ENCODE measurements around the gene TAB3.
"Not testable (repeated sequence)": the region's sequence is repeated elsewhere in the genome, so short reads cannot be mapped to it uniquely, and the experiment has no call there.

Gene TAB3

DNA sequence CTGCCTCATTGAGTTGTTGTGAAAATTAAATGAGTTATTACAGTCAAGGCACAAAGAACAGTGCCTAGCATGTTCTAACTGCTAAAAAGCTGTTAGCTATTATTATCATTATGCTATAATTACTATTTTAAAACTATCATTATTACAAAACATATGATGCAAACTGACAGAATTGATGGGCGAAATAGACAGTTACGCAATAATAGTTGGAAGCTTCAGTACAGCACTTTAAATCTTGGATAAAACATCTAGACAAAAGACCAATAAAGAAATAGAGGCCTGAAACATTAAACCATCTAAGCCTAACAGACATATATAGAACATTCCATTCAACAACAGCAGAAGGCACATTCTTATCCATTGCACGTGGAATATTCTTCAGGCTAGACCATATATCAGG is 73.0 kb downstream of the TAB3 start:
- no peak for DNase-seq (ENCODE audit: low read depth in 2 of 2, low spot score in 1 of 2)

DNA sequence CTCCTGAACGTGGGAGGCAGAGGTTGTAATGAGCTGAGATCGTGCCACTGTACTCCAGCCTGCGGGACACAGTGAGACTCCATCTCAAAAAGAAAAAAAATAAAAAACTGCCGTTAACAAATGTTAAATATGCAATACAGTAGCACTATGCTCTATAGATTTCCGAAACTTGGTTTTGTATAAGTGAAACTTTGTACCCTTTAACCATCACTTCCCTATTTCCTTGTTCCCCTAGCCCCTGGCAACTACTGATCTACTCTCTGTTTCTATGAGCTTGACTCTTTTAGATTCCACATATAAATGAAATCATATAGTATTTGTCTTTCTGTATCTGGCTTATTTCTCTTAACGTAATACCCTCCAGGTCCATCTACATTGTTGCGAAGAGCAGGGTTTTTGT is 74.1 kb downstream of the TAB3 start:
- no peak for DNase-seq (ENCODE audit: low read depth in 2 of 2, low spot score in 1 of 2)

DNA sequence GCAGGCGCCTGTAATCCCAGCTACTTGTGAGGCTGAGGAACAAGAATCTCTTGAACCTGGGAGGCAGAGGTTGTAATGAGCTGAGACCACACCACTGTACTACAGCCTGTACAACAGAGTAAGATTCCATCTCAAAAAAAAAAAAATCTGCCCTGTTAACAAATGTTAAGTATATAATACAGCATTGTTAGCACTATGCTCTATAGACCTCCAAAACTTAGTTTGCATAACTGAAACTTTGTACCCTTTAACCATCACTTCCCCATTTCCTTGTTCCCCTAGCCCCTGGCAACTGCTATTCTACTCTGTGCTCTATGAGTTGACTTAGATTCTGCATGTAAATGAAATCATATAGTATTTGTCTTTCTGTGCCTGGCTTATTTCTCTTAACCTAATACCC is 76.7 kb downstream of the TAB3 start:
- DNase-seq (ENCODE audit: low read depth in 2 of 2, low spot score in 1 of 2): no peak

DNA sequence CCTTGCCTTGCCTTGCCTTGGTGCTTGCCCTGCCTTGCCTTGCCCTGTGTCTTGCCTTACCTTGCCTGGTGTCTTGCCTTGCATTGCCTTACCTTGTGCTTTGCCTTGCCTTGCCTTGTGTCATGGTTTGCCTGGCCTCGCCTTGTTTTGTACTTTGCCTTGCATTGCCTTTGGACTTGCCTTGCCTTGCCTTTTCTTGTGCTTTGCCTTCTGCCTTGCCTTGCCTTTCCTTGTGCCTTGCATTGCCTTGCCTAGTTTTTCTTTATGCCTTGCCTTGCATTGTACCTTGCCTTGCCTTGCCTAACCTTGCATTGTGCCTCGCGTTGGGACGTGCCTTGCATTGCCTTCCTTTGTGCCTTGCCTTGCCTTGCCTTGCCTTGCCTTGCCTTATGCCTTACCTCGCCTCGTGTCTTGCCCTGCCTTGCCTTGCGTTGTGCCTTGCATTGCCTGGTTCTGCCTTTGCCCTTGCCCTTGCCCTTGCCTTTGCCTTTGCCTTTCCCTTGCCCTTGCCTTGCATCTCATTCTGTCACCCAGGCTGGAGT is 82.8 kb downstream of the TAB3 start:
- no peak for DNase-seq (ENCODE audit: low read depth in 2 of 2, low spot score in 1 of 2)

DNA sequence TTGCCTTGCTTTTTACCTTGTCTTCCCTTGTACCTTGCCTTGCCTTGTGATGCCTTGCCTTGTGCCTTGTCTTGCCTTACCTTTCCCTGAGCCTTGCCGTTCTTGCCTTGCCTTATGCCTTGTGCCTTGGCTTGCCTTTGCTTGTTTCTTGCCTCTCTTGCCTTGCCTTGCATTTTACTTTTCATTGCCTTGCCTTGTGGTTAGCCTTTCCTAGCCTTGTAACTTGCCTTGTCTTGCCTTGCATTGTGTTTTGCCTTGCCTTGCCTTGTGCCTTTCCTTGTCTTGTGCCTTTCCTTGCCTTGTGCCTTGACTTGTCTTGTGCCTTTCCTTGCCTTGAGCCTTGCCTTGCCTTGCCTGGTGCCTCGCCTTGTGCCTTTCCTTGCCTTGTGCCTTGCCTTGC is 84.6 kb downstream of the TAB3 start:
- DNase-seq (ENCODE audit: low read depth in 2 of 2, low spot score in 1 of 2): no peak

DNA sequence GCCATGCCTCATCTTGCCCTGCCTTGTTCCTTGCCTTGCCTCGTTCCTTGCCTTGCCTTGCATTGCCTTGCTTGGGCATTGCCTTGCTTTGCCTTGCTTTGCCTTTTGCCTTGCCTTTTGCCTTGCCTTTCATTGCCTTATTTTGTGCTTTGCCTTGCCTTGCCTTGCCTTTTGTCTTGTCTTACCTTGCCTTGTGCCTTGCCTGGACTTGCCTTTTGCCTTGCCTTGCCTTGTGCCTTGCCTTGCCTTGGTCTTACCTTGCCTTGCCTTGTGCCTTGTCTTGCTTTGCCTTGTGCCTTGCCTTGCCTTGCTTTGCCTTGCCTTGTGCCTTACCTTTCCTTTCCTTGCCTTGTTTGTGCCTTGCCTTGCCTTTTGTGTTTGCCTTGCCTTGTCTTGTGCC is 88.2 kb downstream of the TAB3 start:
- DNase-seq (ENCODE audit: low read depth in 2 of 2, low spot score in 1 of 2): no peak

DNA sequence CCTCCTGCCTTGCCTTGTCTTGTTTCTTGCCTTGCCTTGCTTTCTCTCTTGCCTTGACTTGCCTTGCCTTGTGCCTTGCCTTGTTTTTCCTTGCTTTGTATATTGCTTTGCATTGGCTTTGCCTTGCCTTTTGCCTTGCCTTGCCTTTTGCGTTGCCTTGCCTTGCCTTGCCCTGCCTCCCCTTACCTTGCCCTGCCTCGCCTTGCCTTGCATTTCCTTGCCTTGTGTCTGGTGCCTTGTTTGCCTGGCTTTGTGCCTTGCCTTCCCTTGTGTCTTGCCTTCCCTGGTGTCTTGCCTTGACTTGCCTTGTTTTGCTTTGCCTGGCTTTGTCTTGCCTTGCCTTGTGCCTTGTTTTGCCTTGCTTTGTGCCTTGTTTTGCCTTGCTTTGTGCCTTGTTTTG is 89.7 kb downstream of the TAB3 start:
- DNase-seq (ENCODE audit: low read depth in 2 of 2, low spot score in 1 of 2): no peak

DNA sequence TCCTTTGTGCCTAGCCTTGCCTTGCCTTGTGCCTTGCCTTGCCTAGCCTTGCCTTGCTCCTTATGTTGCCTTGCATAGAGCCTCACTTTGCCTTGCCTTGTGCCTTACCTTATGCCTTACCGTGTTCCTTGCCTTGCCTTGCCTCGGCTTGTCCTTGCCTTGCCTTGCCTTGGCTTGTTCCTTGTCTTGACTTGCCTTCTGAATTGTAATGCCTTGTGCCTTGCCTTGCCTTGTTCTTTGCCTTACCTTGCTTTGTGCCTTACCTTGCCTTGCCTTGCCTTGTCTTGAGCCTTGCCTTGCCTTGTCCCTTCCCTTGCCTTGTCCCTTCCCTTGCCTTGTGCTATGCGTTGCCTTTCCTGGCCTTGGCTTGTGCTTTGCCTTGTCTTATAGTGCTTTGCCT is 90.2 kb downstream of the TAB3 start:
- DNase-seq (ENCODE audit: low read depth in 2 of 2, low spot score in 1 of 2): no peak

DNA sequence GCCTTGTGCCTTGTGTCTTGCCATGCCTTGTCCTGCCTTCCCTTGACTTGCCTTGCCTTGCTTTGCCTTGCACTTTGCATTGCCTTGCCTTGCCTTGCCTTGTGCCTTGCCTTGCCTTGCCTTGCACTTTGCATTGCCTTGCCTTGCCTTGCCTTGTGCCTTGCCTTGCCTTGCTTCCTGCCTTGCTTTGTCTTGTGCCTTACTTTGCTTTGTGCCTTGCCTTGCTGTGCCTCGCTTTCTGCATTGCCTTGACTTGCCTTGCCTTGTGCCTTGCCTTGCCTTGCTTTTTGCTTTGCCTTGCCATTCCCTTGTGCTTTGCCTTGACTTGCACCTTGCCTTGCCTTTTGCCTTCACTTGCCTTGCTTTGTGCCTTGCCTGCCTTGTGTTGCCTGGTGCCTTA is 91.8 kb downstream of the TAB3 start:
- DNase-seq (ENCODE audit: low read depth in 2 of 2, low spot score in 1 of 2): not testable (repeated sequence)

DNA sequence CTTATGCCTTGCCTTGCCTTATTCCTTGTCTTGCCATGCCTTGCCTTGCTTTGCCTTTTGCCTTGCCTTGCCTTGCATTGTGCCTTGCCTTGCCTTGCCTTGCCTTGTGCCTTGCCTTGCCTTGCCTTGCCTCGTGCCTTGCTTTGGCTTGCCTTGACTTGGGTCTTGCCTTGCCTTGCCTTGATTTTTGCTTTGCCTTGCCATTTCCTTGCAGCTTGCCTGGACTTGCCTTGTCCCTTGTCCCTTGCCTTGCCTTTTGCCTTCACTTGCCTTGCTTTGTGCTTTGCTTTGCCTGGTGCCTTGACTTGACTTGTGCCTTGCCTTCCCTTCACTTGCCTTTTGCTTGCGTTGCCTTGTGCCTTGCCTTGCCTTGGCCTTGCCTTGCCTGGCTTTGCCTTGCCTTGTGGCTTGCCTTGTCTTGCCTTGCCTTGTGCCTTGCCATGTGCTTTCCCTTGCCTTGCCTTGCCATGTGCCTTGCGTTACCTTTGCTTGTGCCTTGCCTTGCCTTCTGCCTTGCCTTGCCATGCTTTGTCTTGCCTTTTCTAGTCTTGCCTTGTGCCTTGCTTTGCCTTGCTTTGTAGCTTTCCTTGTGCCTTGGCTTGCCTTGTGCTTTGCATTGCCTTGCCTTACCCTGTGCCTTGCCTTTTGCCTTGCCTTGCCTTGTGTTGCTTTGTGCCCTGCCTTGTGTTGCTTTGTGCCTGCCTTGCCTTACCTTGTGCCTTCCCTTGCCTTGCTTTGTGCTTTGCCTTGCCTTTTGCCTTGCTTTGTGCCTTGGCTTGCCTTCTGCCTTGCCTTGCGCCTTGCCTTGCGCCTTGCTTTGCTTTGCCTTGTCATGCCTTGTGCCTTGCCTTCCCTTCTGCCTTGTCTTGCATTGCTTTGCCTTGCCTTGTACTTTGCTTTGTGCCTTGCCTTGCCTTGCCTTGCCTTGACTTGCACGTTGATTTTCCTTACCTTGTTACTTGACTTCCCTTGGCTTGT is 92.8 kb downstream of the TAB3 start:
- DNase-seq (ENCODE audit: low read depth in 2 of 2, low spot score in 1 of 2): no peak

DNA sequence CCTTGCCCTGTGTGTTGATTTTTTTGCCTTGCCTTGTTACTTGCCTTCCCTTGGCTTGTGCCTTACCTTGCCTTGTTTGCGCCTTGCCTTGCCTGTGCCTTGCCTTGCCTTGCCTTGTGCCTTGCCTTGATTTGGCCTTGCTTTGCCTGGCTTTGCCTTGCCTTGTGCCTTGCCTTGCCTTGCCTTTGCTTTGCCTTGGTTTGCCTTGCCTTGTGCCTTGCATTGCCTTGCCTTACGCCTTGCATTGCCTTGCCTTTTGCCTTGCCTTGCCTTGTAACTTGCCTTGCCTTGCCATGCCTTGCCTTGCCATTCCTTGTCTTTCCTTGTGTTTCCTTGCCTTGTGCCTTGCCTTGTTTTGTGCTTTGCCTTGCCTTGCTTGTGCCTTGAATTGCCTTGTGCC is 94.6 kb downstream of the TAB3 start:
- DNase-seq (ENCODE audit: low read depth in 2 of 2, low spot score in 1 of 2): no peak

DNA sequence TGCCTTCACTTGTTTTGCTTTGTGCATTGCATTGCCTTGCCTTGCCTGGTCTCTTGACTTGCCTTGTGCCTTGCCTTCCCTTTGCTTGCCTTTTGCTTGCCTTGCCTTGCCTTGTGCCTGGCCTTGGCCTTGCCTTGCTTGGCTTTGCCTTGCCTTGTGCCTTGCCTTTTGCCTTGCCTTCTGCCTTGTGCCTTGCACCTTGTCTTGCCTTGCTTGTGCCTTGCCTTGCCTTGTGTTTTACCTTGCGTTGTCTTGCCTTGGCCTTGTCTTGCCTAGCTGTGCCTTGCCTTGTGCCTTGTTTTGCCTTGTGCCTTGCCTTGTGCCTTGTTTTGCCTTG is 95.3 kb downstream of the TAB3 start:
- no peak for DNase-seq (ENCODE audit: low read depth in 2 of 2, low spot score in 1 of 2)

DNA sequence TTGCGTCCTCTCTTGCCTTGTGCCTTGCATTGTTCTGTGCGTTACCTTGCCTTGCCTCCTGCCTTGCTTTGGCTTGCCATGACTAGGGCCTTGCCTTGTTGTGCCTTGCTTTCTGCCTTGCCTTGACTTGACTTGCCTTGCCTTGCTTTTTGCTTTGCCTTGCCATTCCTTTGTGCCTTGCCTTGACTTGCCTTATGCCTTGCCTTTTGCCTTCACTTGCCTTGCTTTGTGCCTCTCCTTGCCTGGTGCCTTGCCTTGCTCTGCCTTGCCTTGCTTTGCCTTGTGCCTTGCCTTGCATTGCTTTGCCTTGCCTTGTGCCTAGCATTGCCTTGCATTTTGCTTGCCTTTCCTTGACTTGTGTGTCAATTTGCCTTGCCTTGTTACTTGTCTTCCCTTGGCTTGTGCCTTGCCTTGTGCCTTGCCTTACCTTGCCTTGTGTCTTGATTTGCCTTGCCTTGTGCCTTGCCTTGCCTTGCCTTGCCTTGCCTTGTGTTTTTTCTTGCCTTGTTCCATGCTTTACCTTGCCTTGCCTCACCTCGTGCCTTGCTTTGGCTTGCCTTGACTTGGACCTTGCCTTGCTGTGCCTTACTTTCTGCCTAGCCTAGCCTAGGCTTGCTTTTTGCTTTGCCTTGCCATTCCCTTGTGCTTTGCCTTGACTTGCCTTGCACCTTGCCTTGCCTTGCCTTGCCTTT is 95.8 kb downstream of the TAB3 start:
- DNase-seq (ENCODE audit: low read depth in 2 of 2, low spot score in 1 of 2): no peak

DNA sequence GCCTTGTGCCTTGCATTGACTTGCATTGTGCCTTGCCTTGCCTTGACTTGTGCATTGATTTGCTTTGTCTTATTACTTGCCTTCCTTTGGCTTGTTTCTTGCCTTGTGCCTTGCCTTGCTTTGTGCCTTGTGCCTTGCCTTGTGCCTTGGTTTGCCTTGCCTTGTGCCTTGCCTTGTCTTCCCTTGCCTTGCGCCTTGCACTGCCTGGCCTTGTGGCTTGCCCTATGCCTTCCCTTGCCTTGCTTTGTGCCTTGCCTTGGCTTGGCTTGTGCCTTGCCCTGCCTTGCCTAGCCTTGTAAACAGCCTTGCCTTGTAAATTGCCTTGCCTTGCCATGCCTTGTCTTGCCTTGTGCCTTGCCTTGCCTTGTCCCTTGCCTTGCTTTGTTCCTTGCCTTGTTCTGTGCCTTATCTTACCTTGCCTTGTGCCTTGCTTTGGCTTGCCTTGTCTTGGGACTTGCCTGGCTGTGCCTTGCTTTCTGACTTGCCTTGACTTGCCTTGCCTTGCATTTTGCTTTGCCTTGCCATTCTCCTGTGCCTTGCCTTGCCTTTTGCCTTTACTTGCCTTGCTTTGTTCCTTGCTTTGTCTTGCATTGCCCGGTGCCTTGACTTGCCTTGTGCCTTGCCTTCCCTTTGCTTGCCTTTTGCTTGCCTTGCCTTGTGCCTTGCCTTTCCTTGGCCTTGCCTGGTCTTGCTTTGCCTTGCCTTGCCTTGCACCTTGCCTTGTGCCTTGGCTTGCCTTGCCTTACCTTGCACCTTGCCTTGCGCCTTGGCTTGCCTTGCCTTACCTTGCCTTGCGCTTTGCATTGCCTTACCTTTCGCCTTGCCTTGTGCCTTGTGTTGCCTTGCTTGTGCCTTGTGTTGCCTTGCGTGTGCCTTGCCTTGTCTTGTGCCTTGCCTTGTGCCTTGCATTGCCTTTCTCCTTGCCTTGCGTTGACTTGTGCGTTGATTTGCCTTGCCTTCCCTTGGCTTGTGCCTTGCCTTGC is 97.5 kb downstream of the TAB3 start:
- no peak for DNase-seq (ENCODE audit: low read depth in 2 of 2, low spot score in 1 of 2)

DNA sequence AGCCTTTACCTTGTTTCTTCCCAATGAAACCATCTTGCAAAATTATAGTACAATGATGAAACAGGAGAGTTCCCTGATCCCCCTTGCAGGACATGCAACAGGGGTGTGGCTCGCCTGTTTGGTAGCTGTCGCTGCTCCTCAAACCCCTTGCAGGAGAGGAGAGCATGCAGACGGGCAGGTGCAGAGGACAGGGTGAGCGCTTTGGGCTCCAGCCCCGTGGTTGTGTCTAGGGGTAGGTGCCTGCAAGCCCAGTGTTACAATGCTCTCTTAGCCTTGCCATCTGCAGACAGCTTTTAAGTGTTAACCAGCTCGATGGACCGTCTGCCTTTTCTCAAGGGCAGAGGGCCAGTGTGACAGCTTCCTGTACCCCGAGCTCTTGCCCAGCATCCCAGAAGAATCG is 102.0 kb downstream of the TAB3 start:
- no peak for DNase-seq (ENCODE audit: low read depth in 2 of 2, low spot score in 1 of 2)

DNA sequence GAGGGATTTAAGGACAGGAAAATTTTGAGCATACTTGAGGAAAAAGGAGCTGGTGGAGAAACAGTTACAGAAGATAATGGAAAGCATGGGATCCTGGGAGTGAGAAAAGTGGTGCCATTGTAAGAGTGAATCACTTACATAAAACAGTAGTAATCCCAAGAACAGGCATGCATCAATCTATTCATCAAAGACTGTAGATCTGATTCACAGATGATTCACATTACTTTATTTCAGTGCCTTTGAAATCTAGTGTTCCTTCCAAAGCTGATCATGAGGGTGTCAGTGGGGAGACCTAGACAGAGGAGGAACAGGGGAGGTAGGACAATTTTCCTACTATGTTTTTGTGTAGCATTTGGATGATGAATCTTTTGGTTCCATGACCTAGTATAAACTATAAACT is 102.7 kb downstream of the TAB3 start:
- DNase-seq (ENCODE audit: low read depth in 2 of 2, low spot score in 1 of 2): no peak

DNA sequence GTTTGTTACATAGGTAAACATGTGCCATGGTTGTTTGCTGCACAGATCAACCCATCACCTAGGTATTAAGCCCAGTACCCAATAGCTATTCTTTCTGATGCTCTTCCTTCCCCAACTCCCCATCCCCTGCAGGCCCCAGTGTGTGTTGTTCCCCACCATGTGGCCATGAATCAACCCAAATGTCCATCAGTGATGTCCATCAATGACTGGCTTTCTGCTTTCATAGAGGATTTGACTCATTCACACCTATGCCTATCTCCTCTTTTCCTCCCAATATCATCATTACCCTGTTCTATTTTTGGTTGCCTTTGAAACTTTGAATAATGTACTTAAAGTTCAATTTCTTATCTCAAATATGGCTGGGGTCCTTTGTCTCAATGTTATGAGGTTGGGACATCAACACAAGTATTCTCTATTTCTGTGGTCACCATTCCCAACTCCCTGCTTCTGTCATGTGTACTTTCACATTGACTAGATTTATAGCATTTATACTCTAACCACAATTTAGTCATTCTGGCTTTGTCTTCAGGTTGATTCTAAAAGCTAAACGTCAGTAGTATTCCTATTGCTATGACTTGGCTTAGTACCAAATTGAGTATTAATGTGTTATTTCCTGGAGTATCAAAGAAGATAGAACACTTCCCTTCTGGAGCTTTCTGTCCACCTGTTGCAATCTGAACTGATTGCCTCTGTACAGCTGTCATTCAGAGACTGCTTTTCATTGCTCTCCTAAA is 107.2 kb downstream of the TAB3 start:
- no peak for DNase-seq (ENCODE audit: low read depth in 2 of 2, low spot score in 1 of 2)

DNA sequence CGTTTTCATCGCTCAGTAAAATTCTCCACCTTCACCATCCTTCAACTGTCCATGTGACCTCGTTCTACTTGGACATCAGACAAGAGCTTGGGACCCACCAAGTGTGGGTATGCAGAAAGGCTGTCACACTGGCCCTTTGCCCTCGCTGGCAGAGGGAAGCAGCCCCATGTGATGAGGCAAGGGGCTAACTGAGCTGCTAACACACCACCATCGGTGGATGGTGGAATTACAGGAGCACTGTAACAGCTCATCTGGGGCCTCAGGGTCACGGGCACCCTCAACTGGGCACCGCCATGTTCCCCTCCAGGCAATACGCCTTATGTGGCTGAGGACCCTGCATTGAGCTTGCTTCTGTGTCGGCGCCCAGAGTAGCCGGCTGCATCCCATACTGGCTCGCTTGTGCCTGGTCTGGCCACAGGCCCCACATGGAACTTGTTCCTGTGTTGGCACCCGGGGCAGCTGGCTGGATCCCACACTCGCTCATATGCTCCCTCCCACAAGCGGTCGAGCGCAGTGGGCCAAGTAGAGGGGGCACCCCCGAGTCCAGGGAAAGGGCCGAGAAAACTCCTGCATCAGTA is 109.5 kb downstream of the TAB3 start:
- no peak for DNase-seq (ENCODE audit: low read depth in 2 of 2, low spot score in 1 of 2)

DNA sequence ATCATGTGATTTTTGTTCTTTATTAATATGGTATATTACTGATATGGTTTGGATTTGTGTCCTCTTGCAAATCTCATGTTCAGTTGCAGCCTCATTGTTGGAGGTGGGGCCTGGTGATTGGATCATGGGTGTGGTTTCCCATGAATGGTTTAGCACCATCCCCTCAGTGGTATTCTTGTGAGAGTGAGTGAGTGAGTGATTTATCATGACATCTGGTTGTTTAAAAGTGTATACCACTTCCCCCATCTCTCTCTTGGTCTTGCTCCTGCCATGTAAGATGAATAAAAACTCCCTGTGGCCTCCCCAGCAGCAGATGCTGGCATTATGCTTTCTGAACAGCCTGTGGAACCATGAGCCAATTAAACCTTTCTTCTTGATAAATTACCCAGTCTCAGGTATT is 111.5 kb downstream of the TAB3 start:
- no peak for DNase-seq (ENCODE audit: low read depth in 2 of 2, low spot score in 1 of 2)
